ENCODE data around the gene RHBDF1.
A peak's percentile ranks its signal among the peaks of the same experiment; 100 is the strongest.

RHBDF1 gene

DNA sequence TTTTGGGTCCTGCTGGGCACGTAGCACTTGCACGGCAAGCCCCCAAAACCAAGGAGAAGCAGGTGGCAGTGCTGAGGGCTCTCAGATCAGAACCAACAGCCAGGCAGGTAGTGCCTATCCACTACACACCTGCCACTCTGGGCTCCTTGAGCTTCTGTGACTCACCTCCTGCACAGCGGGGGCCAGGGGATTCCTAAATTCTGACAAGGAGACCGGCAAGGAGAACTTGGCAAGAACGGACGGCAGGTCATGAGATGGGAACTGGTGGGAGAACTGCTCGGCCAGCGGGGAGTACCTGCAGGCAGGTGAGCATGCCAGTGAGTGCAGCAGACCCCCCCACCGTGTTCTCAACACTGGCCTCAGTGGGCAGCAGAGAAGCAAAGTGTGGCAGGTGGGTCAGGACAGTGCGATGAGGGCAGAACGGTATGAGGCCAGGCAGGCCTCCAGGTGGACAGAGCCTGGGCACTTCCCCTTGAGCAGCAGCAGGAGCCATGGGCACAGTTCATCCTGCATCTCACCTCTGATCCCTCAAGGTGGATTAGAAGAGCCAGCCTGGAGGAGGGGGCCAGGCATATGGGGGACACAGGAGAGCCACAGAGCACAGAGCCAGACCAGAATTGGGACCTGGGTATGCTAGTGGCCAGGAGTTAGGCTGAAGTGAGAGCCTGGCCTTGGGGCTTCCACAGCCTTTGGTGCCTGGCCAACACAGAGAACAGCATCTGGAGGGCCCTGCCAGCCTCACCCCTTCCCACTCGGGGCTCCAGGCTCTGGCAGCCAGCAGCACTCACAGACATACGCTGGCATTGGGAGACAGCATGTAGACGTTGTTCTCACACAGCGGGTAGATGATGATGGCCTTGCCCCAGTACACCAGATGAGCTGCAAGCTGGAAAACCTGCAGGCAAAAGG lies 20.3 kb upstream of the RHBDF1 start:
- no peak for DNase-seq

- no peak for DNase-seq
Measured at GRCh38 chr16:91484-91883, 19.1 kb upstream of the RHBDF1 start.

DNA sequence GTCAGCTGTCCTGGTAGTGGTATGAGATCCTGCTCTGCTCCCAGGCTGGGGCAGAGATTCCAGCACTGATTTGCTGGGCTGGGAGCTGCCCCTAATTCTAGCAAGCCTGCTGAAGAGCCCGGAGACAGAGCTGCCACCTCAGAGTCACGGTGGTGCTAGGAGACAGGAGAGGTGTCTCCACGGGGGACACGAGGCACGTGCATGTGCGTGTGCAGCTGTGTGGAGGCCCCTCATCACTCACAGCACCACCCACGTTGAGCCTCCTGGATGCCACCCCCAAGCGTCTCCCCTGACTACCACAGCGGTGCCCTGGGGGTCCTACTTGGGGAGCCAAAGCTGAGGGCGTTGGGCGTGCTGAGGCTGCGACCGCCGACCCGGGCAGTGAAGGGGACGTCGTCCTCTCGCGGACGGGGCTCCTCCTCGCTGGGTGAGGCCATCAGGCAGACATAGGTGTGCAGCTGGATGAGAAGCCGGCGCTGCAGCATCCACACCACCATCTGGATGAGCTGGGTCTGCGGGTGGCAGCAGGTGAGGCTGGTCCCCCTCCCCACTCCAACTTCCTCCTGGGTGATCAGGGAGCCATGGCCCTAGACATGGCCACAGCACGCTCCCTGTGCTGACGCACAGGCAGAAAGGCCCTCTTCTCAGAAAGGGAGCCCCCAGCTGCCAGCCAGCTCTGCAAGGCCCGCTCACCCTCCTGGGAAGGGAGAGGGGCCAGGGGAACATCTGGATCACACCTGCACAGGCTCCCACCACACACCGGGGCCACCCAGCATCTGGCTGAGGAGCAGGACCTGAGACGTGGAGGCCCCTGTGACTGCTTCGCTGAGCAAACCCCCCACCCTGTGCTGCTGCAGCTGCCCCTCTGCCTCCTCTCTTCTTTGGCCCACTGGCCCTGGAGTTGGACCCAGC lies 17.2 kb upstream of the RHBDF1 start:
- no peak for DNase-seq

DNA sequence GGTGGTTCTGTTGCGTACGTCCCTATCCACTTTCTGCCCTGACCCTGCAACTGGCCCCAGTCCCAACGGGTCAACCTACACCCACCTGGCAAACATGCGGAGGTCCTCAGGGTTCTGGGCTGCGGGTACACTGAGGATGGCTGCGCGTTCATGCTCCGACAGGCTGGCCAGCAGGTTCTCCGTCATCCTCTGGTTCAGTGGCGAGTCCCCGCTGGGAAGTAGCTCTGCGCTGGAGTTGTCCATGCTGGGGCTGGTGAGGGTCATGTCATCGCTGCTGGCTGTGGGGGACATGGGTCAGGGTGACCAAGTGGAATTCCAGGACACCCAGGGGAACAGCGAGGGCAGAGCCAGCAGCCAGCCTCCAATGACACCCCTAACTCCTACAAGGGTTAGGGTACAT lies 16.2 kb upstream of the RHBDF1 start:
- no peak for DNase-seq

DNA sequence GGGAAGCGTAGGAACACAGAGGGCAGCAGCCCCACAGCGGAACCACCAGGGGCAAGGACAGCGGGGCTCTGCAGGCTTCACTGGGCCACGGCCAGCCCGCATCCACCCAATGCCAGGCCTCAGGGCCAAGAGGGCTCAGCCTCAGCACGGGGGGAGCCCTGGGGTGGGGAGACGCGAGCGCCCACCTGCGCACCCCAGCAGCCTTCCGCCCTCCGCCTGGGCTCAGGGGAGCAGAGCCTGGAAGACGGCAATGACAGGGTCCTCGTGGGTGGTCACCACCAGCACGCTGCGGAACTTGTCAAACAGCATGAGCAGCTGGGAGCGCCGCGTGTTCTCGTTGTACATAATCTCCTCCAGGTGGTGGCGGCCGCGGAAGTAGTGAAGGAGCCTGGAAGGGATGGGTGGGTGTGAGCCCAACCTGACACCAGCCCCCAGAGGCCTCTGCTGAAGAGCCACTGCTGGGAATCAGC lies 14.1 kb upstream of the RHBDF1 start:
- no peak for DNase-seq

DNA sequence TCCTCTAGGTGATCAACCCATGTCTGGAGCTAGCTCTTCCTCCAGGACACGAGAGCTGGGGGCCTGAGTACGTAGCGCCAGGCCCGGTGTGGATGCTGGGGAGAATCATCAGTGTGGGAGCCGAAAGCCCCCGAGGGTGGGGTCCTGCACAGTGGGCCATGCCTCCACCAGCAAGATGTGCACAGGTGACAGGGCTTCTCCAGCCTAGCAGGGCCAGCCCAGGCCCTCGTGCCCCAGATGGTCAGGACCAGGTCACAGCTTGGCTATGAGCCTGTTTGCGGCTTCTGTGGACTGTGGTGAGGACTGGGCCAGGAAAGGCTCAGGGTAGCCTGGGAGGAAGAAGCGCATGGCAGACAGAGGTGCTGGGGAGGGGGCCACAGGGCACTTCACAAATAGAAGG lies 13.4 kb upstream of the RHBDF1 start:
- DNase-seq, result no peak

GRCh38 chr16:85407-85782 lies 13.0 kb upstream of the RHBDF1 start:
- DNase-seq, result no peak

GRCh38 chr16:84718-85406 lies 12.4 kb upstream of the RHBDF1 start:
- no peak for DNase-seq

GRCh38 chr16:83781-84615 lies 11.6 kb upstream of the RHBDF1 start:
- DNase-seq, result no peak

DNA sequence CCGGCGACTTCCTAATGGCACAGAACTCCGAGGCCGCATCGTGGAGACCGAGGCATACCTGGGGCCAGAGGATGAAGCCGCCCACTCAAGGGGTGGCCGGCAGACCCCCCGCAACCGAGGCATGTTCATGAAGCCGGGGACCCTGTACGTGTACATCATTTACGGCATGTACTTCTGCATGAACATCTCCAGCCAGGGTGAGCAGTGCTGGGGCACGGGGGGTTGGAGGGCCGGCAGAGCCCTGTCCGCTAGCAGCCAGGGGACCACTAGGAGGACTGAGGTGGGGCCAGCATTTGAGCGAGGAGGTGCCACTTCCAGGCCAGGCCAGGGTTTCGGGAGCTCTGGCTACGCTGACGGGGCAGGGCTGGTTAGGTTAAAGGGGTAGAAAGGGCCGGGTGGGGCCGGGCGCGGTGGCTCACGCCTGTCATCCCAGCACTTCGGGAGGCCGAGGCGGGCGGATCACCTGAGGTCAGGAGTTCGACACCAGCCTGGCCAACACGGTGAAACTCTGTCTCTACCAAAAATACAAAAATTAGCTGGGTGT lies 10.7 kb upstream of the RHBDF1 start:
- no peak for DNase-seq

GRCh38 chr16:79151-80054 lies 7.0 kb upstream of the RHBDF1 start:
- DNase-seq, result no peak

GRCh38 chr16:78444-79150 lies 6.2 kb upstream of the RHBDF1 start:
- no peak for DNase-seq

- peak; percentile 36 for DNase-seq
Measured at GRCh38 chr16:77807-78443, 5.5 kb upstream of the RHBDF1 start, which contains the start of gene MPG. TSS of gene MPG (plus strand) at chr16:78225. CDS start at chr16:78310, 85 bp downstream.

DNA sequence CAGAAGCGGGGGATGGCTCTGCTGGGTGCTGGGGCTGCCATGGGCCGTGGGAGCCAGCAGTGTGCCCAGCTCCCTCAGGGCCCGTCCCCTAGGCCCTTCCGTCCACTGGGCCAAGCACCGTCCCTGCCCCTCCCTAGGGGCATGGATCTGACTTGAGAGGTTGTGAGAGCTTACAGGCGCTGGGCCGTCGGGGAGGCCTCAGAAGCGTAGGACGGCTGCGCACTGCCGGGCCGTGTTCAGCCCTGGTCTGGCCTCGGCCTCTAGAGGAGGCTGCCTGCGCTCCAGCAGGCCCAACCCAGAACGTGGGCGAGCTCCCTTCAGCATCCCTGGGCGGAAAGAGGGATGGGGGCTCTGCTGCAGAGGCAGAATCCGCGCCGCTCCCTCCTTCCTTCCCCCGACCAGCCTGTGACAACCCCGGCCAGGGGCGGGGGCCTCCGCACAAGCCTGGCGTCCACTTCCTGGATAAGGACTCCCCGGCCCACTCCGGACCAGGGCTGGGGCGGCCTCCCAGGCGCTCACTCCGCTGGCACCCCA lies 4.9 kb upstream of the RHBDF1 start:
- no peak for DNase-seq

DNA sequence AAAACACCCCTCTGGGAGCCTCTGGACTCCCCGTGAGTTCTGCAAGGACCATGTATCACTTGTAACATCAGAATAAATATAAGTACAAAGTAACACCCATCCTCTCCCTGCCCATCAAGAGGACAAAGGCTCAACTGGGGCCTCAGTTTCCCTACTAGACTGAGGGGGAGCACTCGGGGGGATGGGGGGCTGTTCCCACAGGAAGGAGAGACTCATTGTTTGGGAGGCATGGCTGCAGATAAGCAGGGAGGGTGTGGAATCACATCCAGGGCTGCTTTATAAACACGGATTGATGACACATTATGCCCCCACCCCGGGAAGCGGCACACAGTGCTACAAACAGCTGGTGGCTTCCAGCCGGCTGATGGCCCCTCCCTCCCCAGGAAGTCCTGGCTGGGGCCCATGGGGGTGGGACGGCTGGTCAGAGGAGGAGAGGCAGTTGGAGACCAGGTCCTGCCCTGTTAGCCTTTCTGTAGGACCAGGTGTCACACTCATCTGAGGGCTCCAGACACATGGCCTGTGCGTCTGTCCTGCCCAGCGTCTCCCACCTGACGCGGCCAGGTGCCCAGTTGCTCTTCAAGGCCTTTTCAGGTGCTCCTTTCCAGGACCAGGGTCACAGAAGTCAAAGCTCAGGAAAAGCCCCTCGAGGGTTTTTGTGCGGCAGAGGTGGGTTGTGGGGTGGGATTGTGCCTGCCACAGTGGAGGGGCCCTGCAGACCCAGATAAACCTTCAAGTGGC lies 4.3 kb upstream of the RHBDF1 start:
- no peak for DNase-seq

DNA sequence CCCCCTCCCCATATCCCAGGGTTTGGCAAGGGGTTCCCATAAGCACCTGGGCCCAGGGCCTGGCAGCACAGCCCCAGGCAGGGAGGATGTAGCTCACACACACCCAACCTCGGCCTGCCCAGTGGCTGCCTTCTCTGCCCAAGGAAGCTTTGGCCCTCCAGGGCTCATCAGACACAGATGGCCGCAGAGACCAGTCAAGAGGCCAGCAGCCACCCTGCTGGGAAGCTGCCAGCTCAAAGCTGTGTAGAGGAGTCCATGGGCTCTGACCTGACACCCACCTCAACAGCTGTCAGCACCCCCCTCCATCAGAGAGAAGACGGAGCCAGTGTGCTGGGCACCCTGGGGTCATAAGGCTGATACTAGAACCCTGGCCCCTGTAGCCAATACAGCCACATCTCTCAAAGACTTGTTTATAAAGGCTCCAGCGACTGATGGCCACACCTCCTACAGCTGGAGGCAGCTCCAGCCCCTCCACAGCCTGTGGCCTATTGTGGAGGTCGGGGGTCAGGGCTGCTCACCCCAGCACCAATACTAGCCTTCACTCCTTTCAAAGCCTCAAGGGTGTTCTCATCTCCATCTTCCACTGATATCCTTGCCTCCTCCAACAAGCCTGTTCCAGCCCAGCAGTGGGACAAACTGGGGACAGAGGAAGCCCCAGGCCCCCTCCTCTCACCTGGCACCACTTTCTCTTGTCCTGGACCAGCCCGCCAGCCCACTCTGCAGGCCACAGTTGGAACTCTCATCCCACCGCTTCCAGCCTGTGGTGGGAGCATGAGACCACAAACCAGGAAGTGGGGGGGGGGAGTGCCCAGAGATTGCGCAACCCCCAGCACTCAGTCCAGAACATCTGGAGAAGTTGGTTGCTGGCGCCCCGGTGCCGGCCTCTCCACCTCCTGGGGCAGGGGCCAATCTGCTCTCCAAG lies 3.4 kb upstream of the RHBDF1 start:
- DNase-seq, result no peak

DNA sequence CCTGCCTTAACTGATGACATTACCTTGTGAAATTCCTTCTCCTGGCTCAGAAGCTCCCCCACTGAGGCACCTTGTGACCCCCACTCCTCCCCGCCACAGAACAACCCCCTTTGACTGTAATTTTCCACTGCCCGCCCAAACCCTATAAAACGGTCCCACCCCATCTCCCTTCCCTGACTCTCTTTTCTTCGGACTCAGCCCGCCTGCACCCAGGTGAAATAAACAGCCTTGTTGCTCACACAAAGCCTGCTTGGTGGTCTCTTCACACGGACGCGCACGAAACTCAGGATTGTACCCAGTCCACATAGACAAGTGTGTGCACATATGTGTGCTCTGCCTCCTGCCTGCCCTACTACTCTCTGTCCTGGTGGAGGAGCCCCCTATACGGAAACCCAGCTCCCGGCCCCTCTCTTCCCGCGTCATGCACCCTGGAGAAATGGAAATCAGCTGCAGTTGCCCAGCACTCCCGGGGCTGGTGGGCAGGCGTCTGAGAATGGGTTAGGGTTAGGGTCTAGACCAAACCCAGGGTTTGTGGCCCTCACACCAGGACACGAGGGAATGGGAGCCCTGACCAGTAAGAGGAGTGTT lies 2.4 kb upstream of the RHBDF1 start:
- DNase-seq, result no peak
